ENCODE data around the gene TRMT2A. TPM values are rescaled to one million over a fixed set of nuclear protein-coding genes. Genes with fewer than 3 reads are reported as not detected.
A peak's percentile ranks its signal among the peaks of the same experiment; 100 is the strongest.

The TRMT2A gene
- total RNA-seq, 1 donor, result 28.7 TPM

- peak overlapping the region; percentile 71 for H3K4me3 ChIP-seq (ENCODE audit: low read depth, low read length)
- DNase-seq (ENCODE audit: low read depth), result peak; percentile 14
- TF ChIP-seq, protein P1, sequence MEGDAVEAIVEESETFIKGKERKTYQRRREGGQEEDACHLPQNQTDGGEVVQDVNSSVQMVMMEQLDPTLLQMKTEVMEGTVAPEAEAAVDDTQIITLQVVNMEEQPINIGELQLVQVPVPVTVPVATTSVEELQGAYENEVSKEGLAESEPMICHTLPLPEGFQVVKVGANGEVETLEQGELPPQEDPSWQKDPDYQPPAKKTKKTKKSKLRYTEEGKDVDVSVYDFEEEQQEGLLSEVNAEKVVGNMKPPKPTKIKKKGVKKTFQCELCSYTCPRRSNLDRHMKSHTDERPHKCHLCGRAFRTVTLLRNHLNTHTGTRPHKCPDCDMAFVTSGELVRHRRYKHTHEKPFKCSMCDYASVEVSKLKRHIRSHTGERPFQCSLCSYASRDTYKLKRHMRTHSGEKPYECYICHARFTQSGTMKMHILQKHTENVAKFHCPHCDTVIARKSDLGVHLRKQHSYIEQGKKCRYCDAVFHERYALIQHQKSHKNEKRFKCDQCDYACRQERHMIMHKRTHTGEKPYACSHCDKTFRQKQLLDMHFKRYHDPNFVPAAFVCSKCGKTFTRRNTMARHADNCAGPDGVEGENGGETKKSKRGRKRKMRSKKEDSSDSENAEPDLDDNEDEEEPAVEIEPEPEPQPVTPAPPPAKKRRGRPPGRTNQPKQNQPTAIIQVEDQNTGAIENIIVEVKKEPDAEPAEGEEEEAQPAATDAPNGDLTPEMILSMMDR (IDR thresholded peaks at IDR 0.05; ENCODE audit: insufficient read depth, low read length), result no peak
Measured at GRCh38 chr22:20117633-20118299, 740 bp upstream of the TRMT2A start.

DNA sequence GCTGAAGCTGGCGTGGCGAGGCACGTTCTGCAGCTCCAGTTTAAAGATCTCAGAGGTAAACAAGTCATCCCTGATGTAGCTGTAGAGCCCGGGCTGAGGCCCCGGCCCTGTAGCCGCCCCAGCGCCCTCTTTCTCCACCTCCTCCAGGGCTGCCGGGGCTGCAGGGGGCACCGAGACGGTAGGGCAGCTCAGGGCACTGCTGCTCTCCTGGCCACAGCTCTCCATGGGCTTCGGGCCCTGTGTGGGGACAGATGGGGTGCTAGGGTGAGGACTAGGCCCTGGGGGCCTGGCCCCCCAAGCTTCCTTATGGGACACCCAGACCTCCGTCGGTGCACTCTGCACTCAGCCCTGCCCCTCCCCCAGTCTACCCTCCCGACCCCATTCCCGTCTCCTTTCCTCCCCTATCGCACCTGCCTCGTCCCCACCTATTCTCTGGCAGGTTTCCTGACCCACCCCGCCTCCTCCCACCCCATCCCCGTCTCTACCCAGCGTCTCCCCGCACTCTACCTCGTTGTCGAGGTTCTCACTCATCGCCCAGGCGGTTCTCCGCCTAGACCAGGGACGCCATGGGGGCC lies 563 bp downstream of the TRMT2A start:
- peak overlapping the region; percentile 98 for H3K4me3 ChIP-seq (ENCODE audit: low read depth, low read length)
- TF ChIP-seq, protein P1 (IDR thresholded peaks at IDR 0.05; ENCODE audit: insufficient read depth, low read length), result no peak
- DNase-seq (ENCODE audit: low read depth), result no peak

DNA sequence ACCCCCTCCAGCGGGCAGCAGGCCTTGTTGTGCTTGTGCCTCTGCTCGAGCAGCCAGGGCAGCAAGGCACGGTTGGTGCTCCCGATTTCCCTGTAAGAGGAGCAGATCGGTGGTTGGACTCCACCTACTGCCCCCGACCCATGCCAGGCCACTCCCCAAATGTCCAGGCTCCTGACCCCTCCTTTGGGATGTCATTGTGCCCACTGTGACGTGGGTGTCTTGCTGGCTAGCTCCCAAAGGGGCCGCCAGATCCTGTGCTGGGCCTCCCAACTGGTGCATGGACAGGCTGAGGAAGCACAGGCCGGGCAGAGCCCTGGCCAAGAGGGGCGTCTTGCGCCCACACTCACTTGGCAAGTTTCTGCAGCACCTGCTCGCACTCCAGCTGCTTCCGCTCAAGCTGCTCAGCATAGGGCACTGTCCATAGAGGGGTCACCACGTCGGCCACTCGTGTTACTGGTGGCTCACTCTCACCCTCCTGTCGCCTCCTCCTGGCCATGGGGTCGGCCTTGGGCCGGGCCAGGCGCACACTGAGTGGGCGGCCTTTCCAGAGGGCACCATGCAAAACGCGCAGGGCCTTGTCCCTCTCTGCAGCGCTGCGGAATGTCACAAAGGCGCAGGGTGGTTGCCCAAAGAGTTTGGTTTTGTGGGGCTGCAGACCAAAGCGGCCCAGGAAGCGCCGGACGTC lies 1.2 kb downstream of the TRMT2A start, which contains the start of gene RANBP1:
TSS of gene RANBP1 (plus strand) at position 414 of the 685 bp plus-strand sequence. CDS start at position 495, 81 bp downstream.
- TF ChIP-seq, protein P1 (IDR thresholded peaks at IDR 0.05; ENCODE audit: insufficient read depth, low read length), result no peak
- H3K4me3 ChIP-seq (ENCODE audit: low read depth, low read length), result peak within 1 kb of the TSS; percentile 98
- DNase-seq (ENCODE audit: low read depth), result no peak

DNA sequence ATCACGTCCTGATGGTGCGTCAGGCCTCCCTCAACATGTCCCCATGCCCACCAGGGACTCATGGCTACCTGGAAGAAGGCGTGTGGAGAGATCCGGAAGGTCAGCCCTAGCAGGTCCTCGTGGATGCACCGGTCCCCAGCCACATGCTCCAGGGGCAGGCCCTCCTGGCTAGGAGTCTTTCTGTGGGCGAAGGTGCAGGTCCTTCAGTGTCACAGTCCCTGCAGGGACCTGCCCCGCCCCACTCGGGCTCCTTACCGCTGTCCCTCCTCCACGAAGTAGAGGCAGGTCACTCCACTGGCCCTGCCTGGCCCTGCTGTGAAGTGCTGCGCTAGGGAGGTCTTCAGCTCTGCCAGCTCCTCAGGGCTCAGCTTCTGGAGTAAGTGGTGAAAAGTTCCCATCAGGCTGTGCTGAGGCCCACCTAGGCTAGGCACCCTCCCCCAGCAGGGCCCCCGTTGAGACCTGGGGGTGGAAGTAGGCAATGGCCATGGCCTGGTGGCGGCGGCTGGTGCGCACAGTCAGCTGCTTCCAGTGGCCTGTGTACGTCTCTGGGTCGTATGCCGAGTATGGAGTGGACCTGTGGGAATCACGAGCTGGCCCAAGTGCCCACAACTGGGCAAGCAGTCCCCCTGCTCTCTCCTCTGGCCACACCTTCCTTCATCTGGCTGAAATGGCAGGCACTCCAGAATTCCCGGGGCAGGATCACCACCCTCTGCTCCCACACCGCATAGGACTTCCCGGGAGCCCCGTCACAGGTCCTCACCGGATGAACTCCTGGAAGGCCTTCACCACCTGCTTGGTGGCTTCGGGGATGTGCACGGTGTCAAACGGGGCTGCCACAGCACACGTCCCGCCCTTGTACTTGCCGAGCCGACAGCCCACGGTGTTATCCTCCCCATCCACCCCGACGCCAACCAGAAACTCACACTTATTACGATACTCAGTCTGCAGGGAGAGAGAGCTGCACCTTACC lies 2.2 kb downstream of the TRMT2A start:
- H3K4me3 ChIP-seq (ENCODE audit: low read depth, low read length), result no peak overlapping the region
- DNase-seq (ENCODE audit: low read depth), result no peak
- TF ChIP-seq, protein P1 (IDR thresholded peaks at IDR 0.05; ENCODE audit: insufficient read depth, low read length), result no peak

DNA sequence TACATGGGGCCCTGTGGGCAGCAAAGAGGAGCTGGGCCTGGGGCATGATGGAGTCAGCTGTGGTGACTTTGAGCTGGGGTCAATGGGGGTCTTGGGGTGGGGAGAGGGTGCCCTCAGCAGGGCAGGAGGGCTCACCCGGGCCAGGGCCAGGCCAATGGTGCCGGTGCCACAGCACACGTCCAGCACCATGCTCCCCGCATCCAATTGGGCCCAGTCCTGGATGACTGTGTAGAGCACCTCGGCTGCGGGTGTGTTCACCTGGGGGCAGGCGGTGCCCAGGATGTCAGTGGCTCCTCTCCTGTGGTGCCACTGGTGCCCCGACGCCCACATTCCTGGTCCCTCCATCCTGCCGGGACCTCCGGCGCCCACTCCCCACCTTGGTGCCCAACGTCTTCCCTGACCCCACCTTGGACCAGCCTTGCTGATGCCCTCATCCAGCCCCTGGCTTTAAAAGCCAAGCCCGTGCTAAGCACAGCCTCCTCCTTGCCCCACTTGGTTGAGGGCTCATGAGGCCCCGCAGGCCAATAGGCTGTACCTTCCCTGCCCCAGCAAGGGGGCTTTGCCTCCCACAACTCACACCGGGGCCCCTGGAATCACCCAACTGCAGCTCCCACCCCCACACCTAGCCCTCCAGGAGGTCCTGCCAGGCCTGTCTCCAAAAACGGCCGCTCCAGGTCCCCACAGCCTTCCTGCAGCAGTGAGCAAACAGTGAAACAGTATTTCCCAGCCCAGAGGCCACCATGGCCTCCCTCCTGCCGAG lies 3.3 kb downstream of the TRMT2A start:
- H3K4me3 ChIP-seq (ENCODE audit: low read depth, low read length), result no peak overlapping the region
- TF ChIP-seq, protein P1 (IDR thresholded peaks at IDR 0.05; ENCODE audit: insufficient read depth, low read length), result no peak
- no peak for DNase-seq (ENCODE audit: low read depth)
